Measurements from ENCODE around the gene YARS1.

- no peak for TF ChIP-seq EZH2phosphoT487 (IDR thresholded peaks at IDR 0.05; ENCODE audit: low read length)
- TF ChIP-seq, protein P1, sequence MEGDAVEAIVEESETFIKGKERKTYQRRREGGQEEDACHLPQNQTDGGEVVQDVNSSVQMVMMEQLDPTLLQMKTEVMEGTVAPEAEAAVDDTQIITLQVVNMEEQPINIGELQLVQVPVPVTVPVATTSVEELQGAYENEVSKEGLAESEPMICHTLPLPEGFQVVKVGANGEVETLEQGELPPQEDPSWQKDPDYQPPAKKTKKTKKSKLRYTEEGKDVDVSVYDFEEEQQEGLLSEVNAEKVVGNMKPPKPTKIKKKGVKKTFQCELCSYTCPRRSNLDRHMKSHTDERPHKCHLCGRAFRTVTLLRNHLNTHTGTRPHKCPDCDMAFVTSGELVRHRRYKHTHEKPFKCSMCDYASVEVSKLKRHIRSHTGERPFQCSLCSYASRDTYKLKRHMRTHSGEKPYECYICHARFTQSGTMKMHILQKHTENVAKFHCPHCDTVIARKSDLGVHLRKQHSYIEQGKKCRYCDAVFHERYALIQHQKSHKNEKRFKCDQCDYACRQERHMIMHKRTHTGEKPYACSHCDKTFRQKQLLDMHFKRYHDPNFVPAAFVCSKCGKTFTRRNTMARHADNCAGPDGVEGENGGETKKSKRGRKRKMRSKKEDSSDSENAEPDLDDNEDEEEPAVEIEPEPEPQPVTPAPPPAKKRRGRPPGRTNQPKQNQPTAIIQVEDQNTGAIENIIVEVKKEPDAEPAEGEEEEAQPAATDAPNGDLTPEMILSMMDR (IDR thresholded peaks at IDR 0.05; ENCODE audit: low read length), result no peak
- TF ChIP-seq EZH2 (optimal IDR thresholded peaks at IDR 0.05; ENCODE audit: low read depth, low read length), result no peak
These were observed 44.7 kb downstream of the YARS1 start for GRCh38 chr1:32772281-32773017.
